Astrocyte (in vitro differentiated cells and primary cell): ENCODE measurements around the gene FEM1C. TPM values are rescaled to one million over a fixed set of nuclear protein-coding genes. Genes with fewer than 3 reads are reported as not detected.

Experiments used
- DNase-seq: peaks from one replicate; pipeline ENCODE4 v3.0.0-alpha.2; 2010; ENCODE audit warnings: low read depth
- FAIRE-seq: peaks from 2 replicates; lab custom pipeline; 2011; peaks lifted over from hg19 to GRCh38; lab: Jason Lieb, UNC
- H2AFZ ChIP-seq: 2 replicates; pipeline ENCODE4 v1.6.0; 2012; ENCODE audit warnings: low read depth, low read length, inconsistent platforms
- H3K27ac ChIP-seq: 2 replicates; pipeline ENCODE4 v1.5.1; 2011; ENCODE audit warnings: low read depth, low read length, inconsistent platforms
- H3K27me3 ChIP-seq: 2 replicates; pipeline ENCODE4 v1.6.0; 2011; ENCODE audit warnings: low read length, inconsistent platforms; ENCODE audit not compliant: insufficient read depth
- H3K36me3 ChIP-seq: 2 replicates; pipeline ENCODE4 v1.5.1; 2011; ENCODE audit warnings: low read length, inconsistent platforms; ENCODE audit not compliant: insufficient read depth
- H3K4me1 ChIP-seq: 2 replicates; pipeline ENCODE4 v1.5.1; 2011; ENCODE audit warnings: low read length, inconsistent platforms; ENCODE audit not compliant: insufficient read depth
- H3K4me2 ChIP-seq: 2 replicates; pipeline ENCODE4 v1.6.0; 2012; ENCODE audit warnings: low read length, inconsistent platforms
- H3K4me3 ChIP-seq: 2 replicates; pipeline ENCODE4 v1.5.1; 2011; ENCODE audit warnings: low read depth, mild to moderate bottlenecking, low read length, inconsistent platforms; ENCODE audit not compliant: insufficient read depth
- H3K79me2 ChIP-seq: 2 replicates; pipeline ENCODE4 v1.6.0; 2012; ENCODE audit warnings: mild to moderate bottlenecking, low read length, inconsistent platforms; ENCODE audit not compliant: insufficient read depth
- H3K9ac ChIP-seq: 2 replicates; pipeline ENCODE4 v1.6.0; 2012; ENCODE audit warnings: mild to moderate bottlenecking, low read length, inconsistent platforms
- H3K9me3 ChIP-seq: 2 replicates; pipeline ENCODE4 v1.5.1; 2012; ENCODE audit warnings: low read depth, mild to moderate bottlenecking, low read length, inconsistent platforms; ENCODE audit not compliant: insufficient read depth
- H4K20me1 ChIP-seq: 2 replicates; pipeline ENCODE4 v1.6.0; 2012; ENCODE audit warnings: low read length, inconsistent platforms; ENCODE audit not compliant: insufficient read depth
- H3K27ac Mint-ChIP-seq: one replicate; pipeline ENCODE4 v1.8.0; 2021; ENCODE audit warnings: mild to moderate bottlenecking, mixed read lengths; ENCODE audit not compliant: unreplicated experiment
- H3K27me3 Mint-ChIP-seq: one replicate; pipeline ENCODE4 v1.8.0; 2021; ENCODE audit warnings: low read depth, mixed read lengths; ENCODE audit not compliant: unreplicated experiment
- H3K36me3 Mint-ChIP-seq: one replicate; pipeline ENCODE4 v1.8.0; 2021; ENCODE audit warnings: low read depth, mixed read lengths; ENCODE audit not compliant: unreplicated experiment
- H3K4me1 Mint-ChIP-seq: one replicate; pipeline ENCODE4 v1.8.0; 2021; ENCODE audit warnings: low read depth, mixed read lengths; ENCODE audit not compliant: unreplicated experiment
- H3K4me3 Mint-ChIP-seq: one replicate; pipeline ENCODE4 v1.8.0; 2021; ENCODE audit warnings: mild to moderate bottlenecking, moderate library complexity, mixed read lengths; ENCODE audit not compliant: unreplicated experiment
- H3K9me3 Mint-ChIP-seq: one replicate; pipeline ENCODE4 v1.8.0; 2021; ENCODE audit warnings: mild to moderate bottlenecking, mixed read lengths; ENCODE audit not compliant: unreplicated experiment
- CTCF ChIP-seq: IDR thresholded peaks from 2 replicates; pipeline ENCODE4 v1.5.1; 2011; ENCODE audit warnings: low read depth, mild to moderate bottlenecking, inconsistent platforms, low read length, moderate library complexity; ENCODE audit not compliant: insufficient read depth
- EZH2 ChIP-seq: IDR thresholded peaks from 2 replicates; pipeline ENCODE4 v1.6.1; 2012; ENCODE audit warnings: mild to moderate bottlenecking, low read length, inconsistent platforms; ENCODE audit not compliant: insufficient read depth
- total RNA-seq: library from RNA; stranded (reverse); gene quantifications from 2 replicates; pipeline ENCODE4 v1.2.1, GENCODE V29; 2021

FEM1C gene
- total RNA-seq, 1 donor from 2014 or later = 22.9 TPM

GRCh38 chr5:115573133-115573532, 28.6 kb upstream of the FEM1C start:
- Mint-ChIP-seq H3K4me3 (no peak overlapping the region), H3K27me3 (no peaks in the 10 kb centered on the region), H3K9me3 (peaks cover 7% of the 10 kb centered on the region), H3K36me3 (peaks cover 7% of the 10 kb centered on the region), H3K4me1 (peaks cover 29% of the 10 kb centered on the region), H3K27ac (no peak overlapping the region)
- Histone ChIP-seq H4K20me1 (no peaks in the 10 kb centered on the region), H3K9me3 (no peaks in the 10 kb centered on the region), H3K4me1 (peaks cover 25% of the 10 kb centered on the region), H3K27ac (no peak overlapping the region), H3K4me2 (peak overlapping the region; percentile 4), H3K4me3 (no peak overlapping the region), H3K79me2 (no peaks in the 10 kb centered on the region), H3K36me3 (no peaks in the 10 kb centered on the region), H3K9ac (no peak overlapping the region), H2AFZ (no peak overlapping the region), H3K27me3 (no peaks in the 10 kb centered on the region)
- FAIRE-seq (peak; percentile 95), DNase-seq (peak; percentile 75)
- TF ChIP-seq CTCF = no peak
- TF ChIP-seq EZH2 = no peak

GRCh38 chr5:115571441-115571878, 26.9 kb upstream of the FEM1C start:
- H3K36me3 ChIP-seq = no peaks in the 10 kb centered on the region
- no peaks in the 10 kb centered on the region for H4K20me1 ChIP-seq
- no peaks in the 10 kb centered on the region for H3K27me3 ChIP-seq
- no peaks in the 10 kb centered on the region for H3K27me3 Mint-ChIP-seq
- H3K4me2 ChIP-seq = no peak overlapping the region
- DNase-seq = no peak
- no peaks in the 10 kb centered on the region for H3K36me3 Mint-ChIP-seq
- no peak overlapping the region for H3K27ac Mint-ChIP-seq
- H3K4me3 Mint-ChIP-seq = no peak overlapping the region
- TF ChIP-seq CTCF (no peak), EZH2 (no peak)
- no peak for FAIRE-seq
- no peak overlapping the region for H3K9ac ChIP-seq
- peaks cover 4% of the 10 kb centered on the region for H3K9me3 Mint-ChIP-seq
- H3K4me1 Mint-ChIP-seq = peaks cover 29% of the 10 kb centered on the region
- no peak overlapping the region for H3K4me3 ChIP-seq
- H2AFZ ChIP-seq = no peak overlapping the region
- H3K79me2 ChIP-seq = no peaks in the 10 kb centered on the region
- H3K4me1 ChIP-seq = peaks cover 25% of the 10 kb centered on the region
- no peak overlapping the region for H3K27ac ChIP-seq
- no peaks in the 10 kb centered on the region for H3K9me3 ChIP-seq

GRCh38 chr5:115568668-115569067, 24.1 kb upstream of the FEM1C start:
- no peak for TF ChIP-seq EZH2
- no peak for TF ChIP-seq CTCF
- Histone ChIP-seq H3K4me1 (peaks cover 8% of the 10 kb centered on the region), H3K27me3 (no peaks in the 10 kb centered on the region), H3K27ac (no peak overlapping the region), H3K36me3 (no peaks in the 10 kb centered on the region), H2AFZ (no peak overlapping the region), H3K4me3 (no peak overlapping the region), H3K79me2 (no peaks in the 10 kb centered on the region), H3K4me2 (no peak overlapping the region), H3K9ac (no peak overlapping the region), H4K20me1 (no peaks in the 10 kb centered on the region), H3K9me3 (no peaks in the 10 kb centered on the region)
- Mint-ChIP-seq H3K4me3 (no peak overlapping the region), H3K9me3 (peaks cover 1% of the 10 kb centered on the region), H3K27me3 (no peaks in the 10 kb centered on the region), H3K4me1 (peaks cover 11% of the 10 kb centered on the region), H3K36me3 (no peaks in the 10 kb centered on the region), H3K27ac (no peak overlapping the region)
- DNase-seq (no peak), FAIRE-seq (no peak)
